HG03139 (cell line): ENCODE measurements around the gene BTBD16.

Experiments used
- ATAC-seq: cut with Tn5 transposase; IDR thresholded peaks from one replicate; pipeline ENCODE4 v1.9.1; 2021; ENCODE audit not compliant: unreplicated experiment

Gene BTBD16

DNA sequence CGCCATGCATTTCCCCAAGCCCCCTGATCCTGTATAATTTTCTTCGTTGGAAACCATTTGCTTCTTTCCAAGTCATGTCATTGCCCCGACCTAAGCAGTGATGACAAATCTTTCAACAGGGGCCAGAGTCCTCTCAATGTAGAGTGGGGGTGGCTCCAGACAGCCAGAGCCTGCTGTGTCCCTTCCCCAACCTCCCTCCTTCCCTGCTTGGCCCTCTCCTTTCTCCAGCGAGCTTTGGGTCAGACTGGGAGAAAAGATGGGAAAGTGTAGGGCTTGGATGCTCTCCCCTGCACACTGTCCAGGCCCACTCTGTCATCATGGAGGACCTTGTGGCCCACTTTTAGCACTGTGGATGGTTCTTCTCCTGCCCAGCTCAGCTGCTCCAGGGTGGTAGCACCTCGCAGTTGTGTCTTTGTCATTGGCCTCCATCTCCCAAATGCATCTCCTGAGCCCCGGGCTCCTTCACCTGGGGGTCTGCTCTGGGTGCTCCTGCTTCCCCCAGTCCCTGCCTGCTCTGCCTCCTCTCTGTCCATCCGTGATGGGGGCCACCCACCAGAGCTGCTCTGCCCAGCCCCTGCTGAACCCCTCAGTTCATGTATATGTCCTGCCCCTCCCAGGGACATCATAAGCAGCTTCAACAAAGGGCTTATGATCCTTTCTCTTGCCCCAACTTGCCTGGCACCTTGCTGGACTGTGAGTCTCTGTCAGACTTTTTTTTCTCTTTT, 37.5 kb downstream of the BTBD16 start:
- ATAC-seq = no peak

- no peak for ATAC-seq
Measured at GRCh38 chr10:122310311-122311050, 39.4 kb downstream of the BTBD16 start.

- ATAC-seq = no peak
Measured at GRCh38 chr10:122311051-122311410, 39.9 kb downstream of the BTBD16 start.

GRCh38 chr10:122311716-122312115, 40.6 kb downstream of the BTBD16 start:
- no peak for ATAC-seq

- no peak for ATAC-seq
Measured at GRCh38 chr10:122316224-122316884, 45.3 kb downstream of the BTBD16 start.

DNA sequence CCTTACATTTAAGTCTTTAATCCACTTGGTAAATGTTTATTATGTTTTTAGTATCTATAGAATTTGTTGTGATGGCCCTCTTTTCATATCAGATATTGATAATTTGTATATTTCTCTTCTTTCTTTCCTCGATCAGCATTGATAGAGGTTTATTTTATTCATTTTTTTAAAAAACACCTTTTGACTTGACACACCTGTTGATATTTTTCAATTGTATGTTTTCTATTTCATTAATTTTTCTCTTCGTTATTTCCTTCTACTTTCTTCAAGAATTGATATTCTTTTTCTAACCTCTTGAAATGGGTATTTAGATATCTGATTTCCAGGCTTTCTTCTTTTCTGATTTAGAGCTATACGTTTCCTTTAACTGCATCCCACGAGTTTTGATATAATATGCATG, 50.9 kb downstream of the BTBD16 start:
- ATAC-seq = no peak

GRCh38 chr10:122323189-122323588, 52.1 kb downstream of the BTBD16 start:
- ATAC-seq = no peak

DNA sequence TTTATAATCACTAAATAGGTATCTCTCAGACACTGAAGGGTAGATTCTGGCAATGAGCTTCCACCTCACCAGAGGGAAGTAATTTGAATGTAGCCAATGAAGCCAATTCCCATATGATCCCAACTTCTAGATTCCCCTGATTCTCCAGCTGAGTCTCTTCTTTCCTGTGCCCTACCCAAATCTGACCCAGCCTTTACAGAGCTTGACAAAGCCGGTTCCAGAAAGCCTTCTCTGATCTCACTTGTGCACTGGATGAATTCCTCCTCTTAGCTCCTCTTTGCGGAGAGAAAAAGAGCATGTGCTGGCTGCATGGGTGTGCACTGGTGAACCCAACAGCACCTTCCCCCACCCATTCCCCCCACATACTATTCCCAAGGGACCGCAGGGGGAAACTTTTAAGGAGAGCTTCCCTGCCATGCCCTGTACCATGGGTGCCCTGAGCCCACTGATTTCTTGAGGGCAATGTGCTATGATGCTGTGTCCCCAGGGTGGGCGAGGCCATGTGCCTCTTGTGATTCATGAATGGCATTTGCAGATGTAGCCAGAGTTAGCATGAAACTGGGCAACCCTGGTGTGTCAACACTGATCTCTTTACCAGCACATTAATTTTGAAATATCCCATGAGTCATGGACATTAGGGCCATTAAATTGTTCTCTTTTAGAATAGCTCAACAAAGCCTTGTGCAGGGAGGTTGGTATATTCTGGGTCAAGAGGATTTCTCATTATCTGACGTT, 53.0 kb downstream of the BTBD16 start:
- ATAC-seq = no peak

GRCh38 chr10:122325235-122325634, 54.1 kb downstream of the BTBD16 start:
- no peak for ATAC-seq

DNA sequence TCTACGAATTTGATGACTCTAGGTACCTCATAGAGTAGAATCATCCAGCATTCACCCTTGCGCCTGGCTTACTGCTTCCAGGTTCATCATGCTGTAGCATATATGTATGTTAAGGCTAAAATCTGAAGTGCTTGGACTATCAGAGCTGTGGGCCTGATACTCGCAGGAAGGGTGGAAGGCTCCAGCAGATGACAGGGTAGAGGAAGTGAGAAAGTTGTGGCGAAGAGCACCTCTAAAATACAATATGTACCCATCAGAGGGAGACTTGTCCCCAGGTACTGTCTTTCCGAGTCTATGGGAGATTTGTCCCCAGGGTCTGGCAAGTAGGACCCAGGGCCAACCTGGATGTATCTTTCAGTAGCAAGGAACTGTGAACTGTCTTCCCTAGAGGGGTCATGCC, 55.3 kb downstream of the BTBD16 start:
- no peak for ATAC-seq

DNA sequence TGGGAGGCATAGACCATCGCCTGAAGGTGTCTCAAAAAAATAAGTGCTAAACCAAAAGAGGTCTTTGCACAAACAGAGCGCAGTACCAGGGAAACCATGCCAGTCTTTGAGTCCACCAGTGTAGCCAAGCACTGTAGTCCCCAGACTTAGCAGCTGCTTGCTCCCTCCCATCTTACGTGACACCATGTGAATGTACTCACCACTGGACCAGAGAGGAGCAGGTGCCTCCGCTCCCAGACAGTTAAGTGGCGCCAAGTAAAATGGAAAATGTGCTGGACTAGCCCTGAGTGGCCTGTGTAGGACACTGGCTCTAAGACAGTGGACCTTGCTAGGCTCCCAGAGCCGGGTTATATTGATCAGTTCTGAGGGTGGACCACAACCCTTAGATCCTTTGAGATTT, 55.7 kb downstream of the BTBD16 start:
- ATAC-seq = no peak

GRCh38 chr10:122327237-122328206, 56.4 kb downstream of the BTBD16 start:
- ATAC-seq = no peak

- no peak for ATAC-seq
Measured at GRCh38 chr10:122328676-122329075, 57.6 kb downstream of the BTBD16 start.

- ATAC-seq = no peak
Measured at GRCh38 chr10:122329416-122329815, 58.3 kb downstream of the BTBD16 start.

- no peak for ATAC-seq
Measured at GRCh38 chr10:122331100-122331499, 60.0 kb downstream of the BTBD16 start.

DNA sequence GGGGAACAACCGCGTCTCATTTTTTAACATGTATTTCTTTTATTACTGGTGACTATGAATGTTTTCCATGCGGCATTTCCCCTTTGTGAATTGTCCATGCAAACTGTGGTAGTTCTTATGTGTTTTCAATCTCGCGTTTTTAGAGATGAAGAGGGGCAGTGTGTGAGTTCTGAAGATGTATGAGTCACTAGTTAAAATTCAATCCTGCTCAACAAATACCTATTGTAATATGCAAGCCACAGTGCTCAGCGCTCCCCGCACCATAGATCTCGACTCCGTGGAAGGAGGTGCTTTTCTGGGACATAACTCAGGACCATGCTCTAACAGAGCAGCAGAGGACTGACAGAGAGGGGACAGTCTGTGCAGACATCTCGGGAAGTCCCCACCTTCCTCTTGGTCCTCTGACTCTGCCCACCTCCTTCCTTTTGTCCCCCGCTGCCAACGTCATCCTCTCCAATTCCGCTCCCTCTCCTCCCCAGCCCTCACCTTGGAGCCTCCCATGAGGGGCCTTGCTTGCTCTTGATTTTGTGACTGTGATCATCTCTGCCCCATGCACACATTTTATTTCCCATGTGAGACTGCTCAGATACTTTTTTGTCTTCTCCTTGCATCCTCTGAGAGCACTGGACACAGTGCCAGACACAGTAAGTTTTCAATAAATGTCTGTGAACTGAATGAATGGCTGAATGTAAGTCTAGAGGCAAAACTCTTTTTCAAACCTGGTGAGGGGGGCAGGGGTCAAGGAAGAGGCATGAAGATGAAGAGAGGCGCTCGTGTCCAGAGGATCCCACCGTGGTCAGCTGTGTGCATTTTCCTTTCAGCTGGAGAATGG, 60.7 kb downstream of the BTBD16 start:
- ATAC-seq = no peak

GRCh38 chr10:122333037-122333436, 61.9 kb downstream of the BTBD16 start:
- ATAC-seq = no peak

DNA sequence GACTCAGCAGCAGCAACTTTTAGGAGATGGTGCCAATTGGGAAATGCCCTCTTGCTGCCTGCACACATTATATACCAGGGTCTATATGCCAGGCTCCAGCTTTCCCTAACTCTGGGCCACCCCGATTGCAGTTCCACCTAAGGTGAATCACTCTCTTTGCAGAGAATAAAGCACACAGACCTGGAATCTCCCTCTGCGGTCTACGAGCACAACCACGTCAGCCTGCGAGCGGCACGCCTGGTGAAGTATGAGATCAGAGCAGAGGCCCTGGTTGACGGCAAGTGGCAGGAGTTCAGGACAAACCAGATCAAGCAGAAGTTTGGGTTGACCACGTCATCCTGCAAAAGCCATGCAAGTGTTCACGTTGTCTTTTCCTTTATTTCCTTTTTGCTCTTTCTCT, 65.2 kb downstream of the BTBD16 start:
- no peak for ATAC-seq

GRCh38 chr10:122336961-122337360, 65.9 kb downstream of the BTBD16 start:
- ATAC-seq = no peak
